ENCODE results near the gene DAGLB.
A peak's percentile ranks its signal among the peaks of the same experiment; 100 is the strongest.
"Not testable (repeated sequence)": the region's sequence is repeated elsewhere in the genome, so short reads cannot be mapped to it uniquely, and the experiment has no call there.

The DAGLB gene

GRCh38 chr7:6400243-6401105 lies 47.3 kb downstream of the DAGLB start:
- FAIRE-seq; DNase-seq (ENCODE audit: low spot score): not testable (repeated sequence)

- DNase-seq (ENCODE audit: low spot score) = no peak
- FAIRE-seq = no peak
These were observed 48.4 kb downstream of the DAGLB start for GRCh38 chr7:6399351-6399750.

- FAIRE-seq (no peak), DNase-seq (ENCODE audit: low spot score) (no peak)
These were observed 48.8 kb downstream of the DAGLB start for GRCh38 chr7:6398943-6399342.

GRCh38 chr7:6397759-6398495 lies 49.8 kb downstream of the DAGLB start:
- not testable (repeated sequence) for DNase-seq (ENCODE audit: low spot score); FAIRE-seq

- no peak for FAIRE-seq
These were observed 51.7 kb downstream of the DAGLB start for GRCh38 chr7:6395898-6396595.

GRCh38 chr7:6394114-6394513 lies 53.6 kb downstream of the DAGLB start:
- FAIRE-seq (no peak), DNase-seq (ENCODE audit: low spot score) (no peak)

More at GRCh38 chr7:6395898-6396595, 51.7 kb downstream of the DAGLB start:
- no peak for DNase-seq (ENCODE audit: low spot score)

GRCh38 chr7:6393667-6394056 lies 54.1 kb downstream of the DAGLB start:
- no peak for FAIRE-seq

GRCh38 chr7:6392712-6393666 lies 54.8 kb downstream of the DAGLB start:
- FAIRE-seq (peak; percentile 91), DNase-seq (ENCODE audit: low spot score) (peak; percentile 88)

More at GRCh38 chr7:6393667-6394056, 54.1 kb downstream of the DAGLB start:
- DNase-seq (ENCODE audit: low spot score) = no peak

GRCh38 chr7:6389728-6390127 lies 58.0 kb downstream of the DAGLB start:
- no peak for DNase-seq (ENCODE audit: low spot score)
- FAIRE-seq = no peak

GRCh38 chr7:6387734-6388294 lies 59.9 kb downstream of the DAGLB start:
- DNase-seq (ENCODE audit: low spot score) (no peak), FAIRE-seq (no peak)

- FAIRE-seq (no peak), DNase-seq (ENCODE audit: low spot score) (no peak)
These were observed 61.0 kb downstream of the DAGLB start for GRCh38 chr7:6386779-6387178.

- no peak for DNase-seq (ENCODE audit: low spot score)
These were observed 61.7 kb downstream of the DAGLB start for GRCh38 chr7:6385909-6386560.

GRCh38 chr7:6385110-6385781 lies 62.5 kb downstream of the DAGLB start:
- peak; percentile 98 for FAIRE-seq

More at GRCh38 chr7:6385909-6386560, 61.7 kb downstream of the DAGLB start:
- FAIRE-seq = no peak

GRCh38 chr7:6384327-6384726 lies 63.4 kb downstream of the DAGLB start:
- DNase-seq (ENCODE audit: low spot score) (no peak), FAIRE-seq (no peak)

More at GRCh38 chr7:6385110-6385781, 62.5 kb downstream of the DAGLB start:
- peak; percentile 92 for DNase-seq (ENCODE audit: low spot score)

- DNase-seq (ENCODE audit: low spot score) = no peak
- no peak for FAIRE-seq
These were observed 64.9 kb downstream of the DAGLB start for GRCh38 chr7:6382817-6383216.

GRCh38 chr7:6381846-6382245 lies 65.9 kb downstream of the DAGLB start:
- not testable (repeated sequence) for FAIRE-seq; DNase-seq (ENCODE audit: low spot score)

- FAIRE-seq (no peak), DNase-seq (ENCODE audit: low spot score) (no peak)
These were observed 67.3 kb downstream of the DAGLB start for GRCh38 chr7:6380310-6381095.

GRCh38 chr7:6379886-6380285 lies 67.9 kb downstream of the DAGLB start:
- FAIRE-seq = no peak
- DNase-seq (ENCODE audit: low spot score) = no peak

All from RCC 7860 (cell line).